ENCODE data around the gene DAGLA.

DAGLA gene

GRCh38 chr11:61725781-61726231 is 45.6 kb downstream of the DAGLA start:
- no peak overlapping the region for H3K4me3 ChIP-seq (ENCODE audit: low read length)
- no peak overlapping the region for H2AFZ ChIP-seq (ENCODE audit: low read depth, low read length)
- H3K9me3 ChIP-seq (ENCODE audit: low read length): no peaks in the 10 kb centered on the region
- peaks cover 39% of the 10 kb centered on the region for H3K36me3 ChIP-seq (ENCODE audit: insufficient read depth, low read length)
- H3K4me1 ChIP-seq (ENCODE audit: insufficient read depth, low read length): no peaks in the 10 kb centered on the region
- H3K27me3 ChIP-seq (ENCODE audit: insufficient read depth, low read length): no peaks in the 10 kb centered on the region

- Histone ChIP-seq H3K27me3 (ENCODE audit: insufficient read depth, low read length) (no peaks in the 10 kb centered on the region), H3K4me1 (ENCODE audit: insufficient read depth, low read length) (no peaks in the 10 kb centered on the region), H3K9me3 (ENCODE audit: low read length) (no peaks in the 10 kb centered on the region), H2AFZ (ENCODE audit: low read depth, low read length) (no peak overlapping the region), H3K36me3 (ENCODE audit: insufficient read depth, low read length) (peaks cover 41% of the 10 kb centered on the region), H3K4me3 (ENCODE audit: low read length) (no peak overlapping the region)
Observed at GRCh38 chr11:61726775-61727174, 46.6 kb downstream of the DAGLA start.

- H3K4me3 ChIP-seq (ENCODE audit: low read length): no peak overlapping the region
- no peak overlapping the region for H2AFZ ChIP-seq (ENCODE audit: low read depth, low read length)
- H3K27me3 ChIP-seq (ENCODE audit: insufficient read depth, low read length): no peaks in the 10 kb centered on the region
- H3K9me3 ChIP-seq (ENCODE audit: low read length): no peaks in the 10 kb centered on the region
- H3K4me1 ChIP-seq (ENCODE audit: insufficient read depth, low read length): no peaks in the 10 kb centered on the region
- H3K36me3 ChIP-seq (ENCODE audit: insufficient read depth, low read length): peaks cover 41% of the 10 kb centered on the region
Observed at GRCh38 chr11:61727401-61727811, 47.2 kb downstream of the DAGLA start.

DNA sequence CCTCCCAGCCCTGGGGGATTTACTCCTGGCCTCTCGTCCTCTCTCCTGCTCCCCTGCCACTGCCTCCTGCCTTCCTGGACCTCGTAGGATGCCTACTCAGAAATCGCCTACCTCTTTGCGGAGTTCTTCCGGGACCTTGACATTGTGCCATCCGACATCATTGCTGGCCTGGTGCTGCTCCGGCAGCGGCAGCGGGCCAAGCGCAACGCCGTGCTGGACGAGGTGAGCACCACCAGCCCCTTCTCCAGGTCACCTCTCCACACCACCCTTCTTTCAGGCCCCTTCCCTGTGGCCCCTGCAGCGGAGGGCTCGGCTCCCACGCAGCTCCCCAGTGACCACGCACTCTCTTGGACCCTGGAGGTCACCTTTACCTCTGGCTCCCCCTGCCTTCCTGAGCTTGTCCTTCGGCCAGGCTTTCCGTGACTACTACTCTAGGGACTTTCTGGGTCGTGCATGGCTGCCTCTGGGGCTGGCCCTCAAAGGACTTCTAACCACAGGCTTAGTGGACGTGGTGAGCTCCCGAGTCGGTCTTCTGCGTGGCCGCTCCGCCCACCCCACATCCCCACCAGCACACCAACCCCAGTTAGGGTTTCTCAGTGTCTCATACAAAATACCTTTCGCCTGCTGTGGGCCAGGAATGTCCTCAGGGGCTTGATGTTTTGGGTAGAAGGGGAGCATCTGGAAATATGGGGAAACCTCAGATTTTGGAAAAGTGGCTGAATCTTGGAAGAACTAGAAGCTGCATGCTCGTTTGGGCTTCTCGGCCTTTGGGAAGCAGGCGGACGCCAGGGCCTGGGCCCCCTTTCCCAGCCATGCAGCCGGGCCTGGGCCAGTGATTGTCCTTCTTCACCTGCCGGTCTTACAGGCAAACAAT is 48.1 kb downstream of the DAGLA start:
- Histone ChIP-seq H3K9me3 (ENCODE audit: low read length) (no peaks in the 10 kb centered on the region), H3K27me3 (ENCODE audit: insufficient read depth, low read length) (no peaks in the 10 kb centered on the region), H2AFZ (ENCODE audit: low read depth, low read length) (no peak overlapping the region), H3K4me1 (ENCODE audit: insufficient read depth, low read length) (peaks cover 4% of the 10 kb centered on the region), H3K36me3 (ENCODE audit: insufficient read depth, low read length) (peaks cover 34% of the 10 kb centered on the region), H3K4me3 (ENCODE audit: low read length) (no peak overlapping the region)

DNA sequence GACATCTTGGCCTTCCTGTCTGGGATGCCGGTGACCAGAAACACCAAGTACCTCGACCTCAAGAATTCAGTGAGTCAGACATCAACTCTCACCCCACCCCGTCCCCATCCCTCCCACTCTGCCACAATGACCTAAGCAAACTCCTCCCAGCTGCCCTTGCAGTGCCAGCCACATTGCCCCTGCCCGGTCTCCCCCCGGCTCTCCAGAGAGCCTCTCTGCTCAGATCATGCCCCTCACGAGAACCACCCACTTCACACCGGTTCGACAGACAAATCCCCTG is 48.7 kb downstream of the DAGLA start:
- Histone ChIP-seq H3K36me3 (ENCODE audit: insufficient read depth, low read length) (peaks cover 33% of the 10 kb centered on the region), H3K4me1 (ENCODE audit: insufficient read depth, low read length) (peaks cover 5% of the 10 kb centered on the region), H3K9me3 (ENCODE audit: low read length) (no peaks in the 10 kb centered on the region), H3K4me3 (ENCODE audit: low read length) (no peak overlapping the region), H3K27me3 (ENCODE audit: insufficient read depth, low read length) (no peaks in the 10 kb centered on the region), H2AFZ (ENCODE audit: low read depth, low read length) (no peak overlapping the region)

DNA sequence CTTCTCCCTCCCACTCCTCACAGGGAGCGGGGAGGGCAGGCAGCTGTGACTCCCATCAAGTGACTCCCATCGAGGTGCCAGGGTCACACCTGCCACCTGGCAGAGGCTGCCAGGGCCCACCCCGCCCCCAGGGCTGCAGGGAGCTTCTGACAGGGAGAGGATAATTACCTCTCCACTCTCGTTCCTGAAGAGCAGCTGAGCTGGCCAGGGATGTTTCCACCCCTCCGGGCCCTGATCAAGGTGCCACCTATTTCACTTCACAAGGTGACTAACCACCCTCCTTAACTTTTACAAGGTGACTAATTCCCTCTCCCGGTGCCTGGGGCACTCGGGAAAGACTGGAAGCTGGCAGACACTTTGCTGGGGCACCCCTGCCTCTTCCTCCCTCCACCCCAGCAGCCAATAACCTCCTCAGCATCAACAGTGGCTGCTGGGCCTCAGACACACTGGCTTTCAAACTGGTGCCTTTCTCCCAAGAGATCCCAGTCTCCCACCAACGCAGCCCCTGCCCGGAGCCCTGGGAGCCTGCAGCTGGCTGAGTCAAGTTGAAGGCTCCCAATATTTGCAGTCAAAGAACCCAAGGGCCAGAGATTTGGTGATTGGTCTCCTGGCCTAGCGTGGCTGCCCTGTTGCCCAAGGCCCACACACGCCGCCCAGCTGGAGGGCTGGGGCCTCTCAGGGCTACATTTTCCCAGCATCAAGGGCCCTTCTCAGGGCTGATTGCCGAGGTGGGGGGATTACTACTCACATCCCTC is 50.2 kb downstream of the DAGLA start:
- no peaks in the 10 kb centered on the region for H3K9me3 ChIP-seq (ENCODE audit: low read length)
- peaks cover 31% of the 10 kb centered on the region for H3K36me3 ChIP-seq (ENCODE audit: insufficient read depth, low read length)
- no peak overlapping the region for H3K4me3 ChIP-seq (ENCODE audit: low read length)
- peaks cover 5% of the 10 kb centered on the region for H3K4me1 ChIP-seq (ENCODE audit: insufficient read depth, low read length)
- H2AFZ ChIP-seq (ENCODE audit: low read depth, low read length): no peak overlapping the region
- H3K27me3 ChIP-seq (ENCODE audit: insufficient read depth, low read length): no peaks in the 10 kb centered on the region

GRCh38 chr11:61731211-61731951 is 51.2 kb downstream of the DAGLA start:
- H3K36me3 ChIP-seq (ENCODE audit: insufficient read depth, low read length): peaks cover 33% of the 10 kb centered on the region

GRCh38 chr11:61731952-61732675 is 51.9 kb downstream of the DAGLA start:
- Histone ChIP-seq H3K9me3 (ENCODE audit: low read length) (no peaks in the 10 kb centered on the region), H3K4me3 (ENCODE audit: low read length) (no peak overlapping the region), H3K36me3 (ENCODE audit: insufficient read depth, low read length) (peaks cover 31% of the 10 kb centered on the region), H2AFZ (ENCODE audit: low read depth, low read length) (no peak overlapping the region), H3K27me3 (ENCODE audit: insufficient read depth, low read length) (no peaks in the 10 kb centered on the region), H3K4me1 (ENCODE audit: insufficient read depth, low read length) (peaks cover 5% of the 10 kb centered on the region)

More at GRCh38 chr11:61731211-61731951, 51.2 kb downstream of the DAGLA start:
- Histone ChIP-seq H3K4me1 (ENCODE audit: insufficient read depth, low read length) (peaks cover 5% of the 10 kb centered on the region), H2AFZ (ENCODE audit: low read depth, low read length) (no peak overlapping the region), H3K4me3 (ENCODE audit: low read length) (no peak overlapping the region), H3K27me3 (ENCODE audit: insufficient read depth, low read length) (no peaks in the 10 kb centered on the region), H3K9me3 (ENCODE audit: low read length) (no peaks in the 10 kb centered on the region)

- Histone ChIP-seq H3K9me3 (ENCODE audit: low read length) (no peaks in the 10 kb centered on the region), H3K4me3 (ENCODE audit: low read length) (no peak overlapping the region), H3K27me3 (ENCODE audit: insufficient read depth, low read length) (no peaks in the 10 kb centered on the region), H3K4me1 (ENCODE audit: insufficient read depth, low read length) (peaks cover 5% of the 10 kb centered on the region), H3K36me3 (ENCODE audit: insufficient read depth, low read length) (peaks cover 31% of the 10 kb centered on the region), H2AFZ (ENCODE audit: low read depth, low read length) (no peak overlapping the region)
Observed at GRCh38 chr11:61732705-61733104, 52.5 kb downstream of the DAGLA start.

DNA sequence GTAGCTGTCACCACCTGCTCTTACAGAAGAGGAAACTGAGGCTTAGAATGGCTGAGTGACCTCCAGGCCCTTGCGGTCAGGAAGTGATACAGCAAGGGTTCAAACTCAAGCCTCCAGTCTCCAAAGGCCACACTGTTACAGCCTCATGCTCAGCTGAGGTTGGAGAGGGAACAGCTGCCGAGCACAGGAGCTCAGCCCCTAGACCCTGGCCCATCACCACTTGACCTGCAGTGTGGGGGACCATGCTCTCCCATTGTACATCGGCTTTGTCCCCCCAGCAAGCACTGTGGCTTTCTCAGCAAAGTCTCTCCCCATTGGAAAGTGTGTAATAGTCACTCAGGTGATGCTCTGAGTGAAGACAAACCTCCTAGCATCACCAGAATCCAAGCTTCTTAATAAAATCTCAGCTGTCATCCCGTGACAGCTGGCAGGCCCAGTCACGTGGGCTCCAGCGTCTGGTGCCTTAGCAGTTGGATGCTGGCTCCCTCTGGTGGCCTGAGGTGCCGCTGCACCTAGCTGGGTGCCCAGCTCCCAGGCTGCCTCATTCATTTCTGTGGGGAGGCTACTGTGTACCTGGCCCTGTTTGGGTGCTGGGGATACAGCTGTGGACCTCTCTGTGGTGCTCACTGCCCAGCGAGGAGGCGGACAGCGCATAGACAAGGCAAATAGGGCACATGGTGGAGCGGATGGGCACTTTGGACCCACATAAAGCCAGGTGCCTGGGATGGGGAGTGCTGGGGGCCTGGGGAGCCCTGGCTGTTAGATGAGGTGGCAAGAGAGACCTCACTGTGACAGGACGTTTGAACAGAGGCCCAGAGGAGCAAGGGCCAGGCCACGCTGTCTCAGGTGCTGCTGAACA is 53.2 kb downstream of the DAGLA start:
- peaks cover 5% of the 10 kb centered on the region for H3K4me1 ChIP-seq (ENCODE audit: insufficient read depth, low read length)
- no peak overlapping the region for H3K4me3 ChIP-seq (ENCODE audit: low read length)
- no peaks in the 10 kb centered on the region for H3K27me3 ChIP-seq (ENCODE audit: insufficient read depth, low read length)
- no peak overlapping the region for H2AFZ ChIP-seq (ENCODE audit: low read depth, low read length)
- H3K9me3 ChIP-seq (ENCODE audit: low read length): no peaks in the 10 kb centered on the region
- H3K36me3 ChIP-seq (ENCODE audit: insufficient read depth, low read length): peaks cover 35% of the 10 kb centered on the region

DNA sequence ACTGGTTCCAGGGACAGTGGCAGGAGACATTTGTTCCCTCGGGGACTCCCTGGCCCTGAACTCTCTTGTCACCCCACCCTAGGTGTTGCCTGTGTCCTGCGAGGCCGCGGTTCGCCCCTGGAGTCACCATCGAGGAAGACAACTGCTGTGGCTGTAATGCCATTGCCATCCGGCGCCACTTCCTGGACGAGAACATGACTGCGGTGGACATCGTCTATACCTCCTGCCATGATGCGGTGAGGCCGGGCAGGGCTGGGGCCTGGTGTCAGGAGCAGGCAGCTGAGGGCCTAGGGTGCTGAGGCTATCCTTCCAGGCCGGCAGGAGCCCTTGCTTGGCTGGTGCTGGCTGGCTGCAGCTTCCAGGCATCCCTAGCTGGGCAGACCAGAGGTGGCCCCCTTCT is 54.6 kb downstream of the DAGLA start:
- Histone ChIP-seq H3K27me3 (ENCODE audit: insufficient read depth, low read length) (no peaks in the 10 kb centered on the region), H3K36me3 (ENCODE audit: insufficient read depth, low read length) (peaks cover 22% of the 10 kb centered on the region)

GRCh38 chr11:61735391-61735790 is 55.2 kb downstream of the DAGLA start:
- H3K27me3 ChIP-seq (ENCODE audit: insufficient read depth, low read length): no peaks in the 10 kb centered on the region
- peaks cover 5% of the 10 kb centered on the region for H3K4me1 ChIP-seq (ENCODE audit: insufficient read depth, low read length)
- H3K36me3 ChIP-seq (ENCODE audit: insufficient read depth, low read length): peaks cover 23% of the 10 kb centered on the region
- no peaks in the 10 kb centered on the region for H3K9me3 ChIP-seq (ENCODE audit: low read length)
- no peak overlapping the region for H3K4me3 ChIP-seq (ENCODE audit: low read length)
- H2AFZ ChIP-seq (ENCODE audit: low read depth, low read length): no peak overlapping the region

More for the DNA sequence above, 54.6 kb downstream of the DAGLA start:
- Histone ChIP-seq H2AFZ (ENCODE audit: low read depth, low read length) (no peak overlapping the region), H3K9me3 (ENCODE audit: low read length) (no peaks in the 10 kb centered on the region), H3K4me3 (ENCODE audit: low read length) (no peak overlapping the region), H3K4me1 (ENCODE audit: insufficient read depth, low read length) (peaks cover 5% of the 10 kb centered on the region)
